Mesenchymal stem cell (in vitro differentiated cells and primary cell): ENCODE data around the gene TSPAN10.

Experiments used
- DNase-seq: peaks from one replicate; pipeline ENCODE4 v3.0.0-alpha.2; 2013
- H2AFZ ChIP-seq: one replicate; pipeline ENCODE4 v1.6.1; 2013; ENCODE audit warnings: low read depth, mild to moderate bottlenecking, control low read depth, inconsistent platforms, low read length, moderate library complexity
- H2AK5ac ChIP-seq: 2 replicates; pipeline ENCODE4 v1.6.1; 2013; ENCODE audit warnings: low read length, moderate library complexity, mild to moderate bottlenecking, inconsistent platforms; ENCODE audit not compliant: severe bottlenecking
- H2BK120ac ChIP-seq: one replicate; pipeline ENCODE4 v1.6.1; 2013; ENCODE audit warnings: low read depth, mild to moderate bottlenecking, inconsistent platforms, low read length, moderate library complexity
- H2BK12ac ChIP-seq, 2 experiments: one replicate each; pipeline ENCODE4 v1.6.1; 2013; ENCODE audit warnings: inconsistent platforms in 2 of 2, low read length in 2 of 2, mild to moderate bottlenecking in 2 of 2, moderate library complexity in 2 of 2, control low read depth in 1 of 2
- H2BK15ac ChIP-seq: one replicate; pipeline ENCODE4 v1.6.1; 2013; ENCODE audit warnings: mild to moderate bottlenecking, low read depth, inconsistent platforms; ENCODE audit not compliant: poor library complexity, severe bottlenecking
- H2BK5ac ChIP-seq: 2 replicates; pipeline ENCODE4 v1.6.1; 2013; ENCODE audit warnings: low read depth, mild to moderate bottlenecking, low read length, control low read depth, inconsistent platforms; ENCODE audit not compliant: poor library complexity, severe bottlenecking
- H3K14ac ChIP-seq, 2 experiments: one replicate each; pipeline ENCODE4 v1.6.1; 2013; ENCODE audit warnings: inconsistent platforms in 2 of 2, low read length in 2 of 2, control low read depth in 1 of 2, mild to moderate bottlenecking in 1 of 2, moderate library complexity in 1 of 2
- H3K18ac ChIP-seq, 2 experiments: one replicate each; pipeline ENCODE4 v1.6.1; 2013; ENCODE audit warnings: inconsistent platforms in 2 of 2, low read length in 2 of 2, control low read depth in 1 of 2, low read depth in 1 of 2, mild to moderate bottlenecking in 1 of 2
- H3K23ac ChIP-seq, 2 experiments: one replicate each; pipeline ENCODE4 v1.6.1; 2013; ENCODE audit warnings: inconsistent platforms in 2 of 2, low read length in 2 of 2, mild to moderate bottlenecking in 2 of 2, moderate library complexity in 2 of 2, control low read depth in 1 of 2
- H3K27ac ChIP-seq: 2 replicates; pipeline ENCODE4 v1.5.1; 2013; ENCODE audit warnings: mild to moderate bottlenecking, moderate library complexity, low read length, control low read depth, inconsistent platforms; ENCODE audit not compliant: poor library complexity, severe bottlenecking
- H3K27me3 ChIP-seq, 2 experiments: 2 replicates each; pipeline versions ENCODE4 v1.6.1 to v1.7.0; 2013; ENCODE audit warnings: low read length in 2 of 2, mild to moderate bottlenecking in 2 of 2, moderate library complexity in 2 of 2, control low read depth in 1 of 2, inconsistent platforms in 1 of 2; ENCODE audit not compliant: control insufficient read depth in 1 of 2, insufficient read depth in 1 of 2
- H3K36me3 ChIP-seq, 2 experiments: 2 replicates each; pipeline versions ENCODE4 v1.6.1 to v1.7.0; 2013; ENCODE audit warnings: low read length in 2 of 2, control low read depth in 1 of 2, inconsistent platforms in 1 of 2, low read depth in 1 of 2, mild to moderate bottlenecking in 1 of 2; ENCODE audit not compliant: insufficient read depth in 2 of 2, control insufficient read depth in 1 of 2
- H3K4ac ChIP-seq, 2 experiments: one replicate each; pipeline ENCODE4 v1.6.1; 2013; ENCODE audit warnings: inconsistent platforms in 2 of 2, low read length in 2 of 2, mild to moderate bottlenecking in 2 of 2, moderate library complexity in 2 of 2, control low read depth in 1 of 2, low read depth in 1 of 2
- H3K4me1 ChIP-seq: 2 replicates; pipeline ENCODE4 v1.6.1; 2013; ENCODE audit warnings: low read depth, low read length, control low read depth; ENCODE audit not compliant: control insufficient read depth, insufficient read depth
- H3K4me2 ChIP-seq: 2 replicates; pipeline ENCODE4 v1.6.1; 2013; ENCODE audit warnings: low read length, mild to moderate bottlenecking, inconsistent platforms; ENCODE audit not compliant: poor library complexity, severe bottlenecking
- H3K4me3 ChIP-seq, 2 experiments: 2 replicates each; pipeline versions ENCODE4 v1.5.1 to v1.7.0; 2013; ENCODE audit warnings: low read length in 2 of 2, mild to moderate bottlenecking in 2 of 2, control low read depth in 1 of 2, low read depth in 1 of 2; ENCODE audit not compliant: insufficient read depth in 1 of 2
- H3K79me1 ChIP-seq: replicated peaks from 2 replicates; pipeline ENCODE4 v1.6.1; 2013; ENCODE audit warnings: mild to moderate bottlenecking, control low read depth, low read length, inconsistent platforms; ENCODE audit not compliant: poor library complexity, severe bottlenecking
- H3K9ac ChIP-seq: 2 replicates; pipeline ENCODE4 v1.7.0; 2013; ENCODE audit warnings: mild to moderate bottlenecking, low read length, moderate library complexity
- H3K9me3 ChIP-seq: 2 replicates; pipeline ENCODE4 v1.7.0; 2013; ENCODE audit warnings: mild to moderate bottlenecking, low read length; ENCODE audit not compliant: control insufficient read depth
- H4K8ac ChIP-seq: one replicate; pipeline ENCODE4 v1.6.1; 2013; ENCODE audit warnings: inconsistent platforms, mild to moderate bottlenecking, low read length, moderate library complexity
- H4K91ac ChIP-seq: one replicate; pipeline ENCODE4 v1.6.1; 2013; ENCODE audit warnings: mild to moderate bottlenecking, low read length, inconsistent platforms
- WGBS: methylation state at CpG from one replicate; pipeline ENCODE4 v1.1.7; 2013; ENCODE audit warnings: mixed read lengths; 5-methylcytosine and 5-hydroxymethylcytosine counted together

The TSPAN10 gene

GRCh38 chr17:81635431-81635830, 1.6 kb upstream of the TSPAN10 start:
- no peak overlapping the region for H4K8ac ChIP-seq
- no peak overlapping the region for H3K14ac ChIP-seq
- H2BK5ac ChIP-seq, result no peak overlapping the region

GRCh38 chr17:81635973-81636504, 957 bp upstream of the TSPAN10 start:
- Histone ChIP-seq H2BK5ac (no peak overlapping the region), H3K9me3 (no peaks in the 10 kb centered on the region), H3K4me1 (peaks cover 12% of the 10 kb centered on the region), H2BK120ac (no peak overlapping the region), H3K9ac (peak overlapping the region; percentile 99), H3K4ac (peak overlapping the region in 1 of 2 experiments; percentile 74), H4K8ac (no peak overlapping the region), H3K18ac (peak overlapping the region in 1 of 2 experiments; percentile 52), H3K14ac (no peak overlapping the region), H3K4me2 (peak overlapping the region; percentile 82), H3K4me3 (peak overlapping the region; percentile 75 to 89), H3K27ac (peak overlapping the region; percentile 92), H2BK12ac (no peak overlapping the region), H2BK15ac (no peak overlapping the region), H2AFZ (no peak overlapping the region), H3K79me1 (no peaks in the 10 kb centered on the region), H4K91ac (peak overlapping the region; percentile 1), H3K27me3 (no peaks in the 10 kb centered on the region), H3K23ac (no peak overlapping the region), H2AK5ac (no peak overlapping the region), H3K36me3 (peaks cover 5 to 10% of the 10 kb centered on the region in 2 experiments)
- DNase-seq, result no peak
- WGBS, result 35% methylated on average over 14 of the region's 18 CpGs

More at GRCh38 chr17:81635431-81635830, 1.6 kb upstream of the TSPAN10 start:
- no peak overlapping the region for H3K23ac ChIP-seq
- no peak overlapping the region for H2AK5ac ChIP-seq
- H3K36me3 ChIP-seq, result peaks cover 7 to 10% of the 10 kb centered on the region in 2 experiments
- H4K91ac ChIP-seq, result no peak overlapping the region
- H3K9me3 ChIP-seq, result no peaks in the 10 kb centered on the region
- no peak for DNase-seq
- no peak overlapping the region for H3K27ac ChIP-seq
- H2BK120ac ChIP-seq, result no peak overlapping the region
- peak overlapping the region in 1 of 2 experiments; percentile 89 for H3K4me3 ChIP-seq
- H3K79me1 ChIP-seq, result peaks cover 2% of the 10 kb centered on the region
- H2BK12ac ChIP-seq, result no peak overlapping the region
- no peak overlapping the region for H3K18ac ChIP-seq
- H2AFZ ChIP-seq, result no peak overlapping the region
- 95% methylated on average over 5 of the region's 5 CpGs for WGBS
- no peak overlapping the region for H3K4ac ChIP-seq
- H3K9ac ChIP-seq, result peak overlapping the region; percentile 99
- peak overlapping the region; percentile 82 for H3K4me2 ChIP-seq
- H3K4me1 ChIP-seq, result peaks cover 14% of the 10 kb centered on the region
- no peaks in the 10 kb centered on the region for H3K27me3 ChIP-seq
- no peak overlapping the region for H2BK15ac ChIP-seq

GRCh38 chr17:81638683-81639082, 1.7 kb downstream of the TSPAN10 start:
- Histone ChIP-seq H2BK120ac (no peak overlapping the region), H3K36me3 (peaks cover 0 to 3% of the 10 kb centered on the region in 2 experiments), H3K27me3 (no peaks in the 10 kb centered on the region), H4K91ac (no peak overlapping the region), H2AK5ac (no peak overlapping the region), H3K9ac (no peak overlapping the region), H3K4me2 (no peak overlapping the region), H3K23ac (no peak overlapping the region), H3K27ac (no peak overlapping the region), H3K9me3 (no peaks in the 10 kb centered on the region), H3K14ac (no peak overlapping the region), H3K18ac (no peak overlapping the region), H2BK15ac (no peak overlapping the region), H2BK12ac (no peak overlapping the region), H2BK5ac (no peak overlapping the region), H3K79me1 (no peaks in the 10 kb centered on the region), H4K8ac (no peak overlapping the region), H2AFZ (no peak overlapping the region), H3K4ac (no peak overlapping the region), H3K4me1 (peaks cover 21% of the 10 kb centered on the region), H3K4me3 (no peak overlapping the region)
- DNase-seq, result no peak
- WGBS, result 83% methylated on average over 1 of the region's 4 CpGs

GRCh38 chr17:81640011-81640410, 3.0 kb downstream of the TSPAN10 start:
- H2BK15ac ChIP-seq, result no peak overlapping the region
- no peak overlapping the region for H3K23ac ChIP-seq
- H3K27me3 ChIP-seq, result no peaks in the 10 kb centered on the region
- peaks cover 15% of the 10 kb centered on the region for H3K4me1 ChIP-seq
- 99% methylated on average over 8 of the region's 9 CpGs for WGBS
- no peak overlapping the region for H3K18ac ChIP-seq
- no peak overlapping the region for H4K91ac ChIP-seq
- no peak overlapping the region for H3K4me2 ChIP-seq
- no peak overlapping the region for H2BK12ac ChIP-seq
- H2AFZ ChIP-seq, result no peak overlapping the region
- no peak overlapping the region for H4K8ac ChIP-seq
- no peak overlapping the region for H3K4me3 ChIP-seq
- no peaks in the 10 kb centered on the region for H3K79me1 ChIP-seq
- no peaks in the 10 kb centered on the region for H3K9me3 ChIP-seq
- no peak overlapping the region for H3K27ac ChIP-seq
- no peak overlapping the region for H2AK5ac ChIP-seq
- no peak overlapping the region for H2BK5ac ChIP-seq
- H3K36me3 ChIP-seq, result peaks cover 0 to 3% of the 10 kb centered on the region in 2 experiments
- no peak overlapping the region for H2BK120ac ChIP-seq
- H3K4ac ChIP-seq, result no peak overlapping the region
- no peak overlapping the region for H3K14ac ChIP-seq
- DNase-seq, result no peak
- H3K9ac ChIP-seq, result no peak overlapping the region
